DND-41 (cell line): ENCODE measurements around the gene SH2B3.

ENCODE experiments used
- ATAC-seq: fragments of 200-7000 bp; cut with Tn5 transposase; 3 replicates; pipeline ENCODE4 v1.9.1; 2021; ENCODE audit warnings: low read depth; ENCODE audit not compliant: insufficient read depth
- DNase-seq: peaks from one replicate; pipeline ENCODE4 v3.0.0-alpha.2; 2020
- H2AFZ ChIP-seq: 2 replicates; pipeline ENCODE4 v1.6.0; 2012; ENCODE audit warnings: low read depth, low read length
- H3K27ac ChIP-seq: 2 replicates; pipeline ENCODE4 v1.5.1; 2012; ENCODE audit warnings: low read length, inconsistent platforms
- H3K27me3 ChIP-seq: fragments of 200-600 bp; sonication (generic); 2 replicates; pipeline ENCODE4 v1.6.0; 2012; ENCODE audit warnings: low read length, mild to moderate bottlenecking, inconsistent platforms; ENCODE audit not compliant: insufficient read depth, poor library complexity
- H3K36me3 ChIP-seq: 2 replicates; pipeline ENCODE4 v1.5.1; 2012; ENCODE audit warnings: low read length, inconsistent platforms; ENCODE audit not compliant: insufficient read depth
- H3K4me1 ChIP-seq: 2 replicates; pipeline ENCODE4 v1.5.1; 2012; ENCODE audit warnings: mild to moderate bottlenecking, low read length; ENCODE audit not compliant: insufficient read depth
- H3K4me2 ChIP-seq: 2 replicates; pipeline ENCODE4 v1.6.0; 2012; ENCODE audit warnings: mild to moderate bottlenecking, moderate library complexity, low read length, inconsistent platforms; ENCODE audit not compliant: insufficient read depth
- H3K4me3 ChIP-seq, 2 experiments: fragments of 200-600 bp in 1 of 2; shearing (Covaris generic) in 1 of 2; 2 replicates each; pipeline ENCODE4 v1.5.1; 2012 to 2016; ENCODE audit warnings: inconsistent platforms in 2 of 2, low read length in 2 of 2, mild to moderate bottlenecking in 2 of 2, low read depth in 1 of 2, moderate library complexity in 1 of 2
- H3K79me2 ChIP-seq: 2 replicates; pipeline ENCODE4 v1.6.0; 2012; ENCODE audit warnings: low read length, inconsistent platforms; ENCODE audit not compliant: insufficient read depth
- H3K9ac ChIP-seq: 2 replicates; pipeline ENCODE4 v1.6.0; 2012; ENCODE audit warnings: low read depth, mild to moderate bottlenecking, inconsistent platforms, low read length, moderate library complexity
- H3K9me3 ChIP-seq: 2 replicates; pipeline ENCODE4 v1.5.1; 2012; ENCODE audit warnings: low read length, moderate library complexity, mild to moderate bottlenecking, inconsistent platforms; ENCODE audit not compliant: insufficient read depth, severe bottlenecking
- H4K20me1 ChIP-seq: 2 replicates; pipeline ENCODE4 v1.6.0; 2012; ENCODE audit warnings: low read length; ENCODE audit not compliant: insufficient read depth
- EZH2 ChIP-seq: IDR thresholded peaks from 3 replicates; pipeline ENCODE4 v1.6.1; 2012; ENCODE audit warnings: borderline replicate concordance, low read depth, mild to moderate bottlenecking, moderate library complexity, low read length, inconsistent platforms; ENCODE audit not compliant: severe bottlenecking
- TF ChIP-seq, protein P1 (sequence below): IDR thresholded peaks from 2 replicates; pipeline ENCODE4 v1.5.1; 2012; ENCODE audit warnings: borderline replicate concordance, low read length, moderate library complexity, mild to moderate bottlenecking; ENCODE audit not compliant: poor library complexity, severe bottlenecking; ENCODE audit errors: extremely low read depth

Gene SH2B3

DNA sequence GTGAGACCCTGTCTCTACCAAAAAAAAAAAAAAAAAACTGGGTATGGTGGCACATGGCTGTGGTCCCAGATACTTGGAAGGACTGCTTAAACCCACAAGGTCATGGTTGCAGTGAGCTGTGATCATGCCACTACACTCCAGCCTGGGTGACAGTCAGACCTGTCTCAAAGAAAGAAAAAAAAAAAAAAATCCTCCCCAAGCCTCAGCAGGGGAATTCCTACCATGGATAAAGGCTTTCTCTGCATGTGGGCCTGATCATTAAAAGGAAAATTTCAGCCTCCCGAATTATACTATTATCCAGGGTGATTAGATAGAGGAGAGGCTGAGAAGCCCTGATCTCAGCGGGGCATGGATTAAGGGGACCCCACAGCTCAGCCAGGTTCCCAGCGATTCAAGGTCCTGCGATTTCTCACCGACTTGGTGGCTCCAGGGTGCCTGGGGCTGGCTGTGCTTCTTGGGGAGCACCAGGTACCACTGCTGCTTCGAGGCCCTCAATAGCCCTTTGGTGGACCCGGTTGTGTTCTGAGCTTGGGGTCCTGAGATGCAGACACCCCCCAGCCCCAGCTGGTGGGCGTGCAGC, 5.6 kb downstream of the SH2B3 start:
- no peak overlapping the region for H3K4me2 ChIP-seq
- H4K20me1 ChIP-seq, result peaks cover 75% of the 10 kb centered on the region
- H3K9ac ChIP-seq, result no peak overlapping the region
- peaks cover 33% of the 10 kb centered on the region for H3K4me1 ChIP-seq
- ATAC-seq (no peak), DNase-seq (no peak)
- H3K4me3 ChIP-seq, result no peak overlapping the region
- no peaks in the 10 kb centered on the region for H3K27me3 ChIP-seq
- peaks cover 91% of the 10 kb centered on the region for H3K79me2 ChIP-seq
- no peaks in the 10 kb centered on the region for H3K9me3 ChIP-seq
- no peaks in the 10 kb centered on the region; the same call in 1 of the 2 replicates for H3K36me3 ChIP-seq
- no peak overlapping the region for H2AFZ ChIP-seq
- TF ChIP-seq, protein P1, sequence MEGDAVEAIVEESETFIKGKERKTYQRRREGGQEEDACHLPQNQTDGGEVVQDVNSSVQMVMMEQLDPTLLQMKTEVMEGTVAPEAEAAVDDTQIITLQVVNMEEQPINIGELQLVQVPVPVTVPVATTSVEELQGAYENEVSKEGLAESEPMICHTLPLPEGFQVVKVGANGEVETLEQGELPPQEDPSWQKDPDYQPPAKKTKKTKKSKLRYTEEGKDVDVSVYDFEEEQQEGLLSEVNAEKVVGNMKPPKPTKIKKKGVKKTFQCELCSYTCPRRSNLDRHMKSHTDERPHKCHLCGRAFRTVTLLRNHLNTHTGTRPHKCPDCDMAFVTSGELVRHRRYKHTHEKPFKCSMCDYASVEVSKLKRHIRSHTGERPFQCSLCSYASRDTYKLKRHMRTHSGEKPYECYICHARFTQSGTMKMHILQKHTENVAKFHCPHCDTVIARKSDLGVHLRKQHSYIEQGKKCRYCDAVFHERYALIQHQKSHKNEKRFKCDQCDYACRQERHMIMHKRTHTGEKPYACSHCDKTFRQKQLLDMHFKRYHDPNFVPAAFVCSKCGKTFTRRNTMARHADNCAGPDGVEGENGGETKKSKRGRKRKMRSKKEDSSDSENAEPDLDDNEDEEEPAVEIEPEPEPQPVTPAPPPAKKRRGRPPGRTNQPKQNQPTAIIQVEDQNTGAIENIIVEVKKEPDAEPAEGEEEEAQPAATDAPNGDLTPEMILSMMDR, result no peak
- no peak for TF ChIP-seq EZH2
- no peak overlapping the region for H3K27ac ChIP-seq

DNA sequence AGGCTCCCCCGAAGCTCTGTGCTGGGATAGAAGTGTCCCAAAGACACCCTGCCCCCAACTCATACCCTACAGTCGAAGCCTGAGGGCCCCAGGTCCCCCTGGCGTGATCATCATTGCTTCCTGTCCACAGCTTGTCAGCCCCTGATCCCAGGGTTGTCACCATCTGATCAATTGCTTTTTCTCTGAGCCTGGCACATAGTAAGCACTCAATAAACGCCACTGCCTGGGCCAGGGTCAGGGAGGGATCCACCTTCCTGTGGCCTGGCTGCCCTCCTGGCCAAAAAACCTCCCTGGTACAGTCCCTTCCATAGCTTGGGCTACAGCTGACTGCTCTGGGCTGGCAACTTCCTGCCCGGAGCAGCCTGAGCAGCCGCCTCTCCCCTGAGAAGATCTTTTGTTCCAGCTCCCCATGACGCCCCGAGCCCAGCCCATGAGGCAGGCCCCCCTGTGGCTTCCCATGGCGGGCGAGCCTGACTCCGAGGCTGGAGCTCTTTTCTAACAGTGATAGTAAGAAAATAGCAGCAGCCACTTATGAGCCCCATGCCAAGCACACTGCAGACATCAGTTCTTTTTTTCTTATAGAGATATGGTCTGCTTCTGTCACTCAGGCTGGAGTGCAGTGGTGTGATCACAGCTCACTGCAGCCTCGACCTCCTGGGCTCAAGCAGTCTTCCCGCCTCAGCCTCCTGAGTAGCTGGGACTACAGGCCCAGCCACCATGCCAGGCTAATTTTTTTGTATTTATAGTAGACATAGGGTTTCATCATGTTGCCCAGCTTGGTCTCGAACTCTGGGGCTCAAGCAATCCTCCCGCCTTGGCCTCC, 6.5 kb downstream of the SH2B3 start:
- no peak overlapping the region for H3K27ac ChIP-seq
- peak; percentile 72 for ATAC-seq
- DNase-seq, result peak; percentile 50
- H3K4me1 ChIP-seq, result peaks cover 26% of the 10 kb centered on the region
- H2AFZ ChIP-seq, result no peak overlapping the region
- H3K79me2 ChIP-seq, result peaks cover 89% of the 10 kb centered on the region
- no peak overlapping the region for H3K4me2 ChIP-seq
- H3K9ac ChIP-seq, result no peak overlapping the region
- H3K27me3 ChIP-seq, result no peaks in the 10 kb centered on the region
- H3K4me3 ChIP-seq, result no peak overlapping the region
- no peaks in the 10 kb centered on the region; the same call in 1 of the 2 replicates for H3K36me3 ChIP-seq
- TF ChIP-seq EZH2, result no peak
- TF ChIP-seq, protein P1, result no peak
- no peaks in the 10 kb centered on the region for H3K9me3 ChIP-seq
- H4K20me1 ChIP-seq, result peaks cover 69% of the 10 kb centered on the region

DNA sequence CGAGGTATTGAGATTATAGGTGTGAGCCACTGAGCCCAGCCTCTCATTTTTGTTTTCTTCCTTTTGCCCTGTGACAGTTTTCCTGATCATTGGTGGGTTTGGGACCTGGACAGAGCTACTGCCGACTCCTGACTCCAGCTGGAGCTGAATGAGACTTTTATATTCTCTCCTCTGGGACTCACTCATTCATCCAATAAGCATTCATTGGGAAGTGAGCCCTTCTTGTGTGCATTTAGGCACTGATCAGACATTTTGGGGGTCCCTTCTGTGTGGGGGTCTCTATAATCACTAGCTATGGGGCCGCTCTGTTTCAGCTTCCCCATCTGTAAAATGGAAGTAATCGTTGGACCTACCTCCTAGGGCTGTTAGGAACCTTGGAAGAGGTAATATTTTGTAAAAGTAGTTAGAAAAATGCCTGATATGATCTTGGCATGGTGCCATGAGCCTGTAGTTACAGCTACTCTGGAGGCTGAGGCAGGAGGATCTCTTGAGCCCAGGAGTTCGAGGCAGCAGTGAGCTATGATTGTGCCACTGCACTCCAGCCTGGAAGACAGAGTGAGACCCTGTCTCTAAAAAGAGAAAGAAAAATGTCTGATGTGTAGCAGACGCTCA, 7.2 kb downstream of the SH2B3 start:
- Histone ChIP-seq H3K27ac (no peak overlapping the region), H3K79me2 (peaks cover 89% of the 10 kb centered on the region)

More for the DNA sequence above, 7.2 kb downstream of the SH2B3 start:
- Histone ChIP-seq H3K4me2 (no peak overlapping the region), H3K9ac (no peak overlapping the region), H3K4me3 (no peak overlapping the region), H2AFZ (no peak overlapping the region), H3K36me3 (peaks cover 5% of the 10 kb centered on the region), H3K27me3 (no peaks in the 10 kb centered on the region), H3K9me3 (no peaks in the 10 kb centered on the region), H3K4me1 (peaks cover 19% of the 10 kb centered on the region), H4K20me1 (peaks cover 63% of the 10 kb centered on the region)
- DNase-seq (no peak), ATAC-seq (no peak)
- TF ChIP-seq EZH2, result no peak
- TF ChIP-seq, protein P1, result no peak
